Lower leg skin (tissue), 3 donors: Measurements from ENCODE around the gene ADGRV1.
"Not testable (repeated sequence)": the region's sequence is repeated elsewhere in the genome, so short reads cannot be mapped to it uniquely, and the experiment has no call there.

Experiments used
- POLR2A ChIP-seq, 2 donors: fragments of 450-650 bp; IDR thresholded peaks; one replicate each; pipeline ENCODE4 v1.6.1; 2016 to 2017; ENCODE audit warnings: antibody characterized with exemption in 2 of 2, mild to moderate bottlenecking in 1 of 2, moderate library complexity in 1 of 2
- TF ChIP-seq, protein P1 (sequence below), 3 donors: fragments of 450-650 bp; IDR thresholded peaks; one replicate each; pipeline ENCODE4 v1.5.1; 2016; ENCODE audit warnings: antibody characterized with exemption in 3 of 3, mild to moderate bottlenecking in 3 of 3, moderate library complexity in 2 of 3

DNA sequence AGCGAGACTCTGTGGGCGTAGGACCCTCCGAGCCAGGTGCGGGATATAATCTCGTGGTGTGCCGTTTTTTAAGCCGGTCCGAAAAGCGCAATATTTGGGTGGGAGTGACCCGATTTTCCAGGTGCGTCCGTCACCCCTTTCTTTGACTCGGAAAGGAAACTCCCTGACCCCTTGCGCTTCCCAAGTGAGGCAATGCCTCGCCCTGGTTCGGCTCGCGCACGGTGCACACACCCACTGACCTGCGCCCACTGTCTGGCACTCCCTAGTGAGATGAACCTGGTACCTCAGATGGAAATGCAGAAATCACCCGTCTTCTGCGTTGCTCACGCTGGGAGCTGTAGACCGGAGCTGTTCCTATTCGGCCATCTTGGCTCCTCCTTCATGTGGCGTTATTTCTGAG is 263.5 kb downstream of the ADGRV1 start:
- TF ChIP-seq, protein P1, sequence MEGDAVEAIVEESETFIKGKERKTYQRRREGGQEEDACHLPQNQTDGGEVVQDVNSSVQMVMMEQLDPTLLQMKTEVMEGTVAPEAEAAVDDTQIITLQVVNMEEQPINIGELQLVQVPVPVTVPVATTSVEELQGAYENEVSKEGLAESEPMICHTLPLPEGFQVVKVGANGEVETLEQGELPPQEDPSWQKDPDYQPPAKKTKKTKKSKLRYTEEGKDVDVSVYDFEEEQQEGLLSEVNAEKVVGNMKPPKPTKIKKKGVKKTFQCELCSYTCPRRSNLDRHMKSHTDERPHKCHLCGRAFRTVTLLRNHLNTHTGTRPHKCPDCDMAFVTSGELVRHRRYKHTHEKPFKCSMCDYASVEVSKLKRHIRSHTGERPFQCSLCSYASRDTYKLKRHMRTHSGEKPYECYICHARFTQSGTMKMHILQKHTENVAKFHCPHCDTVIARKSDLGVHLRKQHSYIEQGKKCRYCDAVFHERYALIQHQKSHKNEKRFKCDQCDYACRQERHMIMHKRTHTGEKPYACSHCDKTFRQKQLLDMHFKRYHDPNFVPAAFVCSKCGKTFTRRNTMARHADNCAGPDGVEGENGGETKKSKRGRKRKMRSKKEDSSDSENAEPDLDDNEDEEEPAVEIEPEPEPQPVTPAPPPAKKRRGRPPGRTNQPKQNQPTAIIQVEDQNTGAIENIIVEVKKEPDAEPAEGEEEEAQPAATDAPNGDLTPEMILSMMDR (IDR thresholded peaks at IDR 0.05), result not testable (repeated sequence)
- not testable (repeated sequence) for TF ChIP-seq POLR2A (IDR thresholded peaks at IDR 0.05)
